ENCODE results near the gene TP53RK. TPM values are rescaled to one million over a fixed set of nuclear protein-coding genes. Genes with fewer than 3 reads are reported as not detected.

TP53RK gene
- total and polyA plus RNA-seq, 2 experiments from 2014 or later: 24.2 to 26.0 TPM

DNA sequence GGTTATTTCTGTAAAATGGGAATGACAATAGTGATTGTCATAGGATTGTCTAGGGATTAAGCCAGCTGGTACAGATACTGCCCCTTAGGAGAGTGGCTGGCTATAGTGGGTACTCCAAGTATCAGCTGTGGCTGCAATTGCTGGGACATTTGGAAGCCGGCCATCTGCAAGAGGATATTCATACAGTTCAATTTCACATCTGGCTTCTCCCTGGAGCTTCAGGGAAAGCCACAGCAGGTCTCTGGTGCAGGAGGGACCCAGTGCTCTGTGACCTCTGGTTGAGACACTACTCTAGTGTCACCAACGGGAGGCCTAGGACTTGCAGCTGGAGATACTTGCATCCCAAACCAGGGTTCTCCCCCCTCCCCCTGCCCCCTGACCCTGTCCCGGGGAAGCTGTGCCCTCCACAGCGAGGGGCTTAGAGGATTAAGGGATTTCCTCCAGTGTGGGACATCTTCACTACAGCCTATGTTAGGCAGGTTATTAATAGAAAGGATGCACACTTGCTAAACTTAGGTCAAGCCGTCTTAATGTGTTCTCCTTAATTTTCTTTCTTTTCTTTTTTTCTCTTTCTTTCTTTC is 22.9 kb upstream of the TP53RK start (continued):
- TF ChIP-seq, protein P1, sequence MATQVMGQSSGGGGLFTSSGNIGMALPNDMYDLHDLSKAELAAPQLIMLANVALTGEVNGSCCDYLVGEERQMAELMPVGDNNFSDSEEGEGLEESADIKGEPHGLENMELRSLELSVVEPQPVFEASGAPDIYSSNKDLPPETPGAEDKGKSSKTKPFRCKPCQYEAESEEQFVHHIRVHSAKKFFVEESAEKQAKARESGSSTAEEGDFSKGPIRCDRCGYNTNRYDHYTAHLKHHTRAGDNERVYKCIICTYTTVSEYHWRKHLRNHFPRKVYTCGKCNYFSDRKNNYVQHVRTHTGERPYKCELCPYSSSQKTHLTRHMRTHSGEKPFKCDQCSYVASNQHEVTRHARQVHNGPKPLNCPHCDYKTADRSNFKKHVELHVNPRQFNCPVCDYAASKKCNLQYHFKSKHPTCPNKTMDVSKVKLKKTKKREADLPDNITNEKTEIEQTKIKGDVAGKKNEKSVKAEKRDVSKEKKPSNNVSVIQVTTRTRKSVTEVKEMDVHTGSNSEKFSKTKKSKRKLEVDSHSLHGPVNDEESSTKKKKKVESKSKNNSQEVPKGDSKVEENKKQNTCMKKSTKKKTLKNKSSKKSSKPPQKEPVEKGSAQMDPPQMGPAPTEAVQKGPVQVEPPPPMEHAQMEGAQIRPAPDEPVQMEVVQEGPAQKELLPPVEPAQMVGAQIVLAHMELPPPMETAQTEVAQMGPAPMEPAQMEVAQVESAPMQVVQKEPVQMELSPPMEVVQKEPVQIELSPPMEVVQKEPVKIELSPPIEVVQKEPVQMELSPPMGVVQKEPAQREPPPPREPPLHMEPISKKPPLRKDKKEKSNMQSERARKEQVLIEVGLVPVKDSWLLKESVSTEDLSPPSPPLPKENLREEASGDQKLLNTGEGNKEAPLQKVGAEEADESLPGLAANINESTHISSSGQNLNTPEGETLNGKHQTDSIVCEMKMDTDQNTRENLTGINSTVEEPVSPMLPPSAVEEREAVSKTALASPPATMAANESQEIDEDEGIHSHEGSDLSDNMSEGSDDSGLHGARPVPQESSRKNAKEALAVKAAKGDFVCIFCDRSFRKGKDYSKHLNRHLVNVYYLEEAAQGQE (IDR thresholded peaks at IDR 0.05; ENCODE audit: unreplicated experiment): no peak
- TF ChIP-seq ZNF114 (CRISPR knock-in tag; IDR thresholded peaks at IDR 0.05): no peak
- TF ChIP-seq JUNB (IDR thresholded peaks at IDR 0.05; ENCODE audit: unreplicated experiment): no peak
- TF ChIP-seq ZNF331 (CRISPR knock-in tag; IDR thresholded peaks at IDR 0.05; ENCODE audit: low read depth): no peak
- TF ChIP-seq EZH2phosphoT487 (IDR thresholded peaks at IDR 0.05; ENCODE audit: unreplicated experiment): no peak
- TF ChIP-seq EZH2 (IDR thresholded peaks at IDR 0.05; ENCODE audit: low read depth, unreplicated experiment): no peak
- TF ChIP-seq POLR2AphosphoS5 (IDR thresholded peaks at IDR 0.05; ENCODE audit: low read depth): no peak
- TF ChIP-seq NANOG (IDR thresholded peaks at IDR 0.05; ENCODE audit: borderline replicate concordance): no peak
- TF ChIP-seq CTCF (conservative IDR thresholded peaks at IDR 0.05; ENCODE audit: low read depth in 2 of 2): no peak

GRCh38 chr20:46710153-46710913 is 21.1 kb upstream of the TP53RK start:
- Histone ChIP-seq H3F3A (replicated peaks; ENCODE audit: low read depth) (peaks cover 12% of the 10 kb centered on the region; the same call in 1 of the 2 replicates), H3K4me2 (peak overlapping the region; percentile 88), H3K4me1 (ENCODE audit: insufficient read depth) (peaks cover 17% of the 10 kb centered on the region; the same call in 1 of the 2 replicates), H3K4me3 (peak overlapping the region; percentile 84), H3K27me3 (ENCODE audit: insufficient read depth) (no peaks in the 10 kb centered on the region), H3K79me2 (replicated peaks; ENCODE audit: insufficient read depth) (no peaks in the 10 kb centered on the region), H3K9me2 (ENCODE audit: insufficient read depth) (no peaks in the 10 kb centered on the region), H4K20me1 (replicated peaks; ENCODE audit: insufficient read depth) (no peaks in the 10 kb centered on the region), H3K36me3 (ENCODE audit: insufficient read depth) (0 out of 2 replicates have a peak, but pooled peaks cover 5% of the 10 kb centered on the region), H3K27ac (ENCODE audit: low read depth) (no peak overlapping the region), H2AFZ (peak overlapping the region; percentile 92)
- H3K9me3 Mint-ChIP-seq: peaks cover 19% of the 10 kb centered on the region; the same call in 2 of the 3 replicates
- DNase-seq (ENCODE audit: low spot score): no peak
- 0 out of 2 replicates have a peak overlapping the region, but pooled peaks have one; percentile 52 for H3K27ac Mint-ChIP-seq
- H3K4me1 Mint-ChIP-seq: peaks cover 26% of the 10 kb centered on the region
- peak overlapping the region; percentile 86 for H3K4me3 Mint-ChIP-seq
- ATAC-seq: no peak
- H3K27me3 Mint-ChIP-seq (ENCODE audit: insufficient read depth, low read depth, poor library complexity): peaks cover 20% of the 10 kb centered on the region
- peaks cover 9% of the 10 kb centered on the region for H3K36me3 Mint-ChIP-seq (ENCODE audit: low read depth)
- TF ChIP-seq CREB1 (CRISPR knock-in tag; IDR thresholded peaks at IDR 0.05; ENCODE audit: low read depth): no peak
- TF ChIP-seq EZH2 (IDR thresholded peaks at IDR 0.05; ENCODE audit: low read depth, unreplicated experiment): no peak
- TF ChIP-seq ZNF114 (CRISPR knock-in tag; IDR thresholded peaks at IDR 0.05): no peak
- TF ChIP-seq, protein P2, sequence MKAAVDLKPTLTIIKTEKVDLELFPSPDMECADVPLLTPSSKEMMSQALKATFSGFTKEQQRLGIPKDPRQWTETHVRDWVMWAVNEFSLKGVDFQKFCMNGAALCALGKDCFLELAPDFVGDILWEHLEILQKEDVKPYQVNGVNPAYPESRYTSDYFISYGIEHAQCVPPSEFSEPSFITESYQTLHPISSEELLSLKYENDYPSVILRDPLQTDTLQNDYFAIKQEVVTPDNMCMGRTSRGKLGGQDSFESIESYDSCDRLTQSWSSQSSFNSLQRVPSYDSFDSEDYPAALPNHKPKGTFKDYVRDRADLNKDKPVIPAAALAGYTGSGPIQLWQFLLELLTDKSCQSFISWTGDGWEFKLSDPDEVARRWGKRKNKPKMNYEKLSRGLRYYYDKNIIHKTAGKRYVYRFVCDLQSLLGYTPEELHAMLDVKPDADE (IDR thresholded peaks at IDR 0.05): no peak
